CD1c-positive myeloid dendritic cell (primary cell): Measurements from ENCODE around the gene ZNF705A.
"Not testable (repeated sequence)": the region's sequence is repeated elsewhere in the genome, so short reads cannot be mapped to it uniquely, and the experiment has no call there.

Experiments
- DNase-seq: peaks from one replicate; pipeline ENCODE4 v3.0.0-alpha.2; 2016; ENCODE audit errors: extremely low spot score

ZNF705A gene

GRCh38 chr12:8156845-8157244 is at the start of gene ZNF705A:
Gene ZNF705A (plus strand): TSS chr12:8157015. CDS start chr12:8172626, 15,611 bp downstream.
- peak; percentile 93 for DNase-seq

GRCh38 chr12:8108808-8109398 is 47.9 kb upstream of the ZNF705A start:
- peak; percentile 88 for DNase-seq

- DNase-seq: not testable (repeated sequence)
Observed at GRCh38 chr12:8113117-8113516, 43.7 kb upstream of the ZNF705A start.

- DNase-seq: no peak
Observed at GRCh38 chr12:8120072-8120713, 36.6 kb upstream of the ZNF705A start.

GRCh38 chr12:8123124-8123912 is 33.5 kb upstream of the ZNF705A start, which contains the start of gene CLEC4A:
Gene CLEC4A (plus strand): TSS chr12:8123617. CDS start chr12:8123879, 262 bp downstream.
- DNase-seq: peak; percentile 79

GRCh38 chr12:8127138-8127537 is 29.7 kb upstream of the ZNF705A start:
- peak; percentile 44 for DNase-seq

- not testable (repeated sequence) for DNase-seq
Observed at GRCh38 chr12:8133636-8134397, 23.0 kb upstream of the ZNF705A start.

- DNase-seq: not testable (repeated sequence)
Observed at GRCh38 chr12:8134398-8134930, 22.4 kb upstream of the ZNF705A start.

GRCh38 chr12:8141647-8142046 is 15.2 kb upstream of the ZNF705A start:
- not testable (repeated sequence) for DNase-seq

- DNase-seq: no peak
Observed at GRCh38 chr12:8143261-8143660, 13.6 kb upstream of the ZNF705A start.

GRCh38 chr12:8145754-8146441 is 10.9 kb upstream of the ZNF705A start:
- no peak for DNase-seq

GRCh38 chr12:8146442-8146771 is 10.4 kb upstream of the ZNF705A start:
- no peak for DNase-seq

- DNase-seq: no peak
Observed at GRCh38 chr12:8154526-8154925, 2.3 kb upstream of the ZNF705A start.

- DNase-seq: peak; percentile 66
Observed at GRCh38 chr12:8156416-8156815, 399 bp upstream of the ZNF705A start.

- DNase-seq: no peak
Observed at GRCh38 chr12:8157484-8158198, 826 bp downstream of the ZNF705A start.

GRCh38 chr12:8172911-8173310 is 16.1 kb downstream of the ZNF705A start:
- not testable (repeated sequence) for DNase-seq

- DNase-seq: peak; percentile 70
Observed at GRCh38 chr12:8179989-8180585, 23.3 kb downstream of the ZNF705A start.

GRCh38 chr12:8181271-8181670 is 24.5 kb downstream of the ZNF705A start:
- DNase-seq: not testable (repeated sequence)

- DNase-seq: not testable (repeated sequence)
Observed at GRCh38 chr12:8182923-8183322, 26.1 kb downstream of the ZNF705A start.

- DNase-seq: not testable (repeated sequence)
Observed at GRCh38 chr12:8183346-8183745, 26.5 kb downstream of the ZNF705A start.
